Measurements from ENCODE around the gene ITGA1.

ITGA1 gene

DNA sequence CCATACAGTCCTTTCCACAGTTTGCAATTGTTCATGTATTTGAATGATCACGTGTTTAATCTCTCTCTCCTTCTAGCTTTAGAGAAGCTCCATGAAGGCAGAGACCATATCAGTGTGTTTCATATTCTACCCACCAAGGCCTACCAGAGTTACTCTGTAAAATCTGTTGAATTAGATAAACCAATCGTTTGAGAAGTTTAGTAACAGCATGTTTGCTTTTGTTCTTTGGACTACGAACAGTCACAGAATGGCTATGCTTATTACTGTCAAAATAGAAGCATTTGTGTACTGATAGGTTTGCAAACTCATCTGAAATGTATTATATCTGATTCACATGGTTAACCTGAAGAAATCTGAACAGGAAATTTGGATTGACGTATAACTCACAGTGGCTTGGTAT lies 93.8 kb downstream of the ITGA1 start:
- Histone ChIP-seq H3K27ac (no peak overlapping the region), H3K4me3 (no peak overlapping the region), H3K9me3 (no peaks in the 10 kb centered on the region), H3K27me3 (no peaks in the 10 kb centered on the region), H3K36me3 (peaks cover 4 to 13% (median 11%) of the 10 kb centered on the region in 3 donors), H3K4me1 (peaks cover 0 to 34% (median under 1%) of the 10 kb centered on the region in 4 donors)
- intact Hi-C loops (cut with DNase I; ENCODE audit: low total_unique reads), result no loop called here
- no peak for DNase-seq
- TF ChIP-seq CTCF (IDR thresholded peaks at IDR 0.05), result no peak

GRCh38 chr5:52883110-52883509 lies 95.4 kb downstream of the ITGA1 start:
- DNase-seq, result no peak
- intact Hi-C loops (cut with DNase I; ENCODE audit: low total_unique reads), result no loop called here

GRCh38 chr5:52884453-52884852 lies 96.7 kb downstream of the ITGA1 start:
- H3K4me1 ChIP-seq, result peaks cover 0 to 27% (median 0%) of the 10 kb centered on the region in 4 donors
- peaks cover 26 to 39% (median 31%) of the 10 kb centered on the region in 3 donors for H3K36me3 ChIP-seq
- no peak overlapping the region for H3K4me3 ChIP-seq
- H3K27ac ChIP-seq, result peak overlapping the region in 1 of 2 donors; percentile 26
- intact Hi-C loops (cut with DNase I; ENCODE audit: low total_unique reads), result no loop called here
- H3K27me3 ChIP-seq, result no peaks in the 10 kb centered on the region
- H3K9me3 ChIP-seq, result no peaks in the 10 kb centered on the region
- DNase-seq, result no peak
- no peak for TF ChIP-seq CTCF (IDR thresholded peaks at IDR 0.05)

More at GRCh38 chr5:52883110-52883509, 95.4 kb downstream of the ITGA1 start:
- no peak overlapping the region for H3K27ac ChIP-seq
- peaks cover 15 to 25% (median 23%) of the 10 kb centered on the region in 3 donors for H3K36me3 ChIP-seq
- no peak overlapping the region for H3K4me3 ChIP-seq
- H3K9me3 ChIP-seq, result no peaks in the 10 kb centered on the region
- TF ChIP-seq CTCF (IDR thresholded peaks at IDR 0.05), result no peak
- peaks cover 0 to 26% (median 0%) of the 10 kb centered on the region in 4 donors for H3K4me1 ChIP-seq
- H3K27me3 ChIP-seq, result no peaks in the 10 kb centered on the region

- intact Hi-C loops (cut with DNase I; ENCODE audit: low total_unique reads), result no loop called here
- Histone ChIP-seq H3K9me3 (no peaks in the 10 kb centered on the region), H3K27ac (peak overlapping the region in 1 of 2 donors; percentile 26), H3K4me3 (no peak overlapping the region), H3K4me1 (peaks cover 0 to 33% (median 0%) of the 10 kb centered on the region in 4 donors), H3K27me3 (no peaks in the 10 kb centered on the region), H3K36me3 (peaks cover 26 to 40% (median 35%) of the 10 kb centered on the region in 3 donors)
- no peak for DNase-seq
- no peak for TF ChIP-seq CTCF (IDR thresholded peaks at IDR 0.05)
These were observed 97.9 kb downstream of the ITGA1 start for GRCh38 chr5:52885614-52886013.

- Histone ChIP-seq H3K27ac (peak overlapping the region; percentile 12 to 26), H3K4me1 (peaks cover 0 to 33% (median 0%) of the 10 kb centered on the region in 4 donors), H3K4me3 (no peak overlapping the region), H3K27me3 (no peaks in the 10 kb centered on the region), H3K9me3 (no peaks in the 10 kb centered on the region), H3K36me3 (peaks cover 26 to 37% (median 35%) of the 10 kb centered on the region in 3 donors)
- no peak for TF ChIP-seq CTCF (IDR thresholded peaks at IDR 0.05)
- intact Hi-C loops (cut with DNase I; ENCODE audit: low total_unique reads), result no loop called here
- DNase-seq, result no peak
These were observed 98.5 kb downstream of the ITGA1 start for GRCh38 chr5:52886206-52886605.

DNA sequence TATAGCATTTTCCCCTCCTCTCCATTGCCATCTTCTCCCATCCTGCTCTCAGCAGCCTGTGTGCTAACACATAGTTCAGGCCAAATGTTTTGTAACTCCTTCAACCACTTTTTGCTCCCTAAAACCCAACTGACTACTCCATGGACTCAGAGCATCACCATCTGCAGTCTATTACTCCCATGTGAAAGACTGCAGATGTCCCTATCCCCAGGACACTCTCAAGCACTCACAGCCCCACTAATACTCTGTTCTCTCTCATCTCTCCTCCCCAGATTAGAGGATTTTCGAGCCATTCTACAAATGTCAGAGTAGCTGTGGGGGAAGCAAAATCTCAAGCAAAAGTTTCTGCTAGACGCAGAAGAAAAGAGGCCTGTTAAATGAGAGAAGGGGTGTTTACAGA lies 99.3 kb downstream of the ITGA1 start:
- DNase-seq, result no peak
- Histone ChIP-seq H3K9me3 (no peaks in the 10 kb centered on the region), H3K36me3 (peaks cover 26 to 31% (median 29%) of the 10 kb centered on the region in 3 donors), H3K27me3 (no peaks in the 10 kb centered on the region), H3K4me1 (peaks cover 0 to 36% (median 0%) of the 10 kb centered on the region in 4 donors), H3K4me3 (no peak overlapping the region), H3K27ac (no peak overlapping the region)
- TF ChIP-seq CTCF (IDR thresholded peaks at IDR 0.05), result no peak
- intact Hi-C loops (cut with DNase I; ENCODE audit: low total_unique reads), result no loop called here
